ENCODE results near the gene CNNM1. TPM values are rescaled to one million over a fixed set of nuclear protein-coding genes. Genes with fewer than 3 reads are reported as not detected.

CNNM1 gene
- total RNA-seq, 1 experiment from 2014 or later, result not detected

DNA sequence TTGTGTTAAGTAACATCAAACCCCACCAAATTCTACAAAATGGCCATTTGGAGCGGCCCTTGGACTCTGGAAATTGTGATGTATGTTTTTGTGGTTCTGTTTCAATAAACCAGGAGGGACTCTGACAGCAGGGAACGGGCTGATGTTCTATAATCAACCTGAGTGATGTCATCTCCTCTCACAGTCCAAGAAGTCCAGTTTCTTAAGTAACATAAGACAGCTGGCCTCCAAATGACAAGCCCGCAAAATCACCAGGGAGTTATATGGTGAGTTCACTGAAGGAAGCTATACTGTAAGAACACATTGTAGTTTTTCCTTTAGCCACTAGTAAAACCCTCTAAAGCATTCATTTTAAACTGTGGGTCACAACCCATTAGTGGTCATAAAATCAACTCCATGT is 67.3 kb downstream of the CNNM1 start:
- TF ChIP-seq, protein P1, sequence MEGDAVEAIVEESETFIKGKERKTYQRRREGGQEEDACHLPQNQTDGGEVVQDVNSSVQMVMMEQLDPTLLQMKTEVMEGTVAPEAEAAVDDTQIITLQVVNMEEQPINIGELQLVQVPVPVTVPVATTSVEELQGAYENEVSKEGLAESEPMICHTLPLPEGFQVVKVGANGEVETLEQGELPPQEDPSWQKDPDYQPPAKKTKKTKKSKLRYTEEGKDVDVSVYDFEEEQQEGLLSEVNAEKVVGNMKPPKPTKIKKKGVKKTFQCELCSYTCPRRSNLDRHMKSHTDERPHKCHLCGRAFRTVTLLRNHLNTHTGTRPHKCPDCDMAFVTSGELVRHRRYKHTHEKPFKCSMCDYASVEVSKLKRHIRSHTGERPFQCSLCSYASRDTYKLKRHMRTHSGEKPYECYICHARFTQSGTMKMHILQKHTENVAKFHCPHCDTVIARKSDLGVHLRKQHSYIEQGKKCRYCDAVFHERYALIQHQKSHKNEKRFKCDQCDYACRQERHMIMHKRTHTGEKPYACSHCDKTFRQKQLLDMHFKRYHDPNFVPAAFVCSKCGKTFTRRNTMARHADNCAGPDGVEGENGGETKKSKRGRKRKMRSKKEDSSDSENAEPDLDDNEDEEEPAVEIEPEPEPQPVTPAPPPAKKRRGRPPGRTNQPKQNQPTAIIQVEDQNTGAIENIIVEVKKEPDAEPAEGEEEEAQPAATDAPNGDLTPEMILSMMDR (IDR thresholded peaks at IDR 0.05; ENCODE audit: unreplicated experiment), result no peak
- DNase-seq (ENCODE audit: unreplicated experiment), result no peak
- CTCF ChIA-PET, result interaction anchor here (1.6 kb wide), 1 partner anchor 215 kb away, joined by 5 read pairs; no protein-coding TSS in a partner anchor
- BruUV-seq (replicated peaks), result no TSS peak
- H3K4me3 Mint-ChIP-seq (ENCODE audit: unreplicated experiment), result no peak overlapping the region
- POLR2A ChIA-PET, result interaction anchor here (1.6 kb wide), 1 partner anchor 35 kb away, joined by 7 read pairs; the partner anchor contains the start of gene GOT1
- H3K36me3 Mint-ChIP-seq (ENCODE audit: insufficient read depth, unreplicated experiment), result peaks cover 68% of the 10 kb centered on the region
- no peaks in the 10 kb centered on the region for H3K27me3 Mint-ChIP-seq (ENCODE audit: insufficient read depth, unreplicated experiment)
- H3K27ac Mint-ChIP-seq (ENCODE audit: low read depth, unreplicated experiment), result no peak overlapping the region
- H3K4me1 Mint-ChIP-seq (ENCODE audit: insufficient read depth, unreplicated experiment), result peaks cover 33% of the 10 kb centered on the region
- intact Hi-C loops (cut with micrococcal nuclease), result no loop called here
- no peaks in the 10 kb centered on the region for H3K9me3 Mint-ChIP-seq (ENCODE audit: unreplicated experiment)

- Mint-ChIP-seq H3K9me3 (ENCODE audit: unreplicated experiment) (no peaks in the 10 kb centered on the region), H3K36me3 (ENCODE audit: insufficient read depth, unreplicated experiment) (peaks cover 90% of the 10 kb centered on the region), H3K27me3 (ENCODE audit: insufficient read depth, unreplicated experiment) (no peaks in the 10 kb centered on the region), H3K4me1 (ENCODE audit: insufficient read depth, unreplicated experiment) (peaks cover 17% of the 10 kb centered on the region), H3K4me3 (ENCODE audit: unreplicated experiment) (no peak overlapping the region), H3K27ac (ENCODE audit: low read depth, unreplicated experiment) (no peak overlapping the region)
- intact Hi-C loops (cut with micrococcal nuclease), result no loop called here
- BruUV-seq (replicated peaks), result no TSS peak
- DNase-seq (ENCODE audit: unreplicated experiment), result no peak
- TF ChIP-seq, protein P1 (IDR thresholded peaks at IDR 0.05; ENCODE audit: unreplicated experiment), result no peak
- POLR2A ChIA-PET, result interaction anchor here (1.9 kb wide), 1 partner anchor 31 kb away, joined by 7 read pairs; the partner anchor contains the start of gene GOT1
- CTCF ChIA-PET, result interaction anchor here (0.7 to 0.9 kb wide), 2 partner anchors 36 to 43 kb away, joined by 3 read pairs; no protein-coding TSS in a partner anchor
Measured at GRCh38 chr10:99399664-99400063, 70.5 kb downstream of the CNNM1 start.

- no TSS peak for BruUV-seq (replicated peaks)
- CTCF ChIA-PET, result interaction anchor here (0.9 to 4.8 kb wide), 4 partner anchors 11 to 209 kb away, joined by 3 to 33 read pairs (median 4); no protein-coding TSS in a partner anchor
- DNase-seq (ENCODE audit: unreplicated experiment), result peak; percentile 18
- no peak overlapping the region for H3K27ac Mint-ChIP-seq (ENCODE audit: low read depth, unreplicated experiment)
- intact Hi-C loops (cut with micrococcal nuclease), result no loop called here
- no peaks in the 10 kb centered on the region for H3K4me1 Mint-ChIP-seq (ENCODE audit: insufficient read depth, unreplicated experiment)
- POLR2A ChIA-PET, result interaction anchor here (1.3 kb wide), 1 partner anchor 26 kb away, joined by 7 read pairs; the partner anchor contains the start of gene GOT1
- peaks cover 87% of the 10 kb centered on the region for H3K36me3 Mint-ChIP-seq (ENCODE audit: insufficient read depth, unreplicated experiment)
- H3K27me3 Mint-ChIP-seq (ENCODE audit: insufficient read depth, unreplicated experiment), result no peaks in the 10 kb centered on the region
- TF ChIP-seq, protein P1 (IDR thresholded peaks at IDR 0.05; ENCODE audit: unreplicated experiment), result no peak
- no peaks in the 10 kb centered on the region for H3K9me3 Mint-ChIP-seq (ENCODE audit: unreplicated experiment)
- no peak overlapping the region for H3K4me3 Mint-ChIP-seq (ENCODE audit: unreplicated experiment)
Measured at GRCh38 chr10:99403674-99404073, 74.5 kb downstream of the CNNM1 start.

DNA sequence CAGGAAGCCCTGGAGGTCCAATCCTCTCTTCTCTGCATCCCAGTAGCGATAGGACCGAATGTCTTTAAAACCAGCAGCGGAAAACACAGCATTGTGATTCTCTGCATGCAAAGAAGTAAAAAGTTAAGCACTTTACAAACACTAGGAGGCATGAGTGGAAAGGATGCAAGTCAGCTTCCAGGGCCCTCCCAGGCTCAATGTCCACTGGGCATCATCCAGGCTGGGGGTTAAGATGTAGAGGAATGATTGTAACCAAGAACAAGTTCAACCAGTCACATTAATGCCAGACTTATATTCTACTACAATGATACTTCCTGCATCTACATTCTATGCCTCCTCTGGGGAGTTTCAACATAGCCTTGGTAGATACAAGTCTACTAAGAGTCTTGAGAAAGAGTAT is 77.0 kb downstream of the CNNM1 start:
- Mint-ChIP-seq H3K36me3 (ENCODE audit: insufficient read depth, unreplicated experiment) (peaks cover 71% of the 10 kb centered on the region), H3K27ac (ENCODE audit: low read depth, unreplicated experiment) (peak overlapping the region; percentile 49), H3K4me3 (ENCODE audit: unreplicated experiment) (no peak overlapping the region), H3K27me3 (ENCODE audit: insufficient read depth, unreplicated experiment) (no peaks in the 10 kb centered on the region), H3K4me1 (ENCODE audit: insufficient read depth, unreplicated experiment) (no peaks in the 10 kb centered on the region), H3K9me3 (ENCODE audit: unreplicated experiment) (no peaks in the 10 kb centered on the region)
- CTCF ChIA-PET, result interaction anchor here (1.0 kb wide), 1 partner anchor 20 kb away, joined by 3 read pairs; no protein-coding TSS in a partner anchor
- TF ChIP-seq, protein P1 (IDR thresholded peaks at IDR 0.05; ENCODE audit: unreplicated experiment), result no peak
- POLR2A ChIA-PET, result interaction anchor here (2.4 kb wide), 1 partner anchor 24 kb away, joined by 7 read pairs; the partner anchor contains the start of gene GOT1
- intact Hi-C loops (cut with micrococcal nuclease), result no loop called here
- BruUV-seq (replicated peaks), result no TSS peak
- DNase-seq (ENCODE audit: unreplicated experiment), result no peak
